SKM-1 (cell line): ENCODE measurements around the gene C1QTNF12.
"Not testable (repeated sequence)": the region's sequence is repeated elsewhere in the genome, so short reads cannot be mapped to it uniquely, and the experiment has no call there.

Experiments used
- DNase-seq: peaks from one replicate; lab custom pipeline; 2025; ENCODE audit not compliant: unreplicated experiment; lab: John Stamatoyannopoulos, UW

C1QTNF12 gene

GRCh38 chr1:1259951-1260600, 13.6 kb upstream of the C1QTNF12 start:
- no peak for DNase-seq

DNA sequence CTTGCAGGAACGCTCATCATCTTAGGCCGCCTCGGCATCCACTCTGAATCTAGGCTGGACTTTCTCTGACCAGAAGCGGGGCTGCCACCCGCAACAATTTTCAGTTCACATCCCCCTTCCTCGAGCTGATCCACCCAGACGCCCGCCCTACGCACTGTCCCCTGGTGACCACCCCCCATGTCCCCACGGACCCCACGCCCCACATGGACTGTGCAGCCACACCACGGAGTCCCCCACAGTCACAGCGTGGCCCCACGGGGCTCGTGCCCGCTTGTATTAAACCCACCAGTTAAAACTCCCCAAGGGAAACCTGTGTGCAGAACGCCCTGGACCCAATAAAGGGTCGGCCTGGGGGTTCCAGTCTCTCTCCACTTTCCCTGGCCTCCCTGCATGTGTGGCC, 13.0 kb upstream of the C1QTNF12 start:
- no peak for DNase-seq

DNA sequence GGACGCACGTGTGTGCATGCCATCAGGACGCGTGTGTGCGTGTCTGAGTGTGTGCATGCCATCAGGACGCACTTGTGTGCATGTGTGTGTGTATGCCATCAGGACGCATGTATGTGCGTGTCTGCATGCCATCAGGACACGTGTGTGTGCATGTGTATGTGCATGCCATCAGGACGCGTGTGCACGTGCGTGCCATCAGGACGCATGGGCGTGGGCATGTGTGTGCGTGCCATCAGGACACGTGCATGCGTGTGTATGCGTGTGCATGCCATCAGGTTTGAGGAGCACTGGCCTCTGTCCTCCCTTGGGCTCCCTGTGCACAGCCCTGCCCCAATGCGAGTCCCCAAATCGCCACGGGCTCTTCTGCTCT, 12.6 kb upstream of the C1QTNF12 start:
- DNase-seq = no peak

- DNase-seq = no peak
These were observed 10.7 kb upstream of the C1QTNF12 start for GRCh38 chr1:1256956-1257871.

DNA sequence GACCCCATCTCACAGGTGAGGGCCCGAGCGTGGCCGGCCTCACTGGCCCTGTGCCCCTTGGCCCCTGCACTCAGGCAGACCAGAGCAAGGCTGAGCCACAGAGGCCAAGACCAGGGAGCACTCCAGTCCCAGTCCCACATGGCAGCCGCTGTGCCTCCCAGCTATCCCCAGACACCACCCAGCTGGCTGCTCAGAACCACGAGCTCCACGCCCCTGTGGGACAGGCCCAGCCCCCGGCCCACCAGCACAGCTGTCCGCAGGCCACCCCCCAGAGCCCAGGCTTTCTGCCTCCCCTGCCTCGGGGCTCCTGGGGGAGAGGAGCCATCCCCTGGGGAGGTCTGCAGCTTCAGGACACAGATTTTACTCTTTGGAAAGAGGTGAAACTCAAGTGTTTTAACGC, 9.1 kb upstream of the C1QTNF12 start:
- DNase-seq = no peak

DNA sequence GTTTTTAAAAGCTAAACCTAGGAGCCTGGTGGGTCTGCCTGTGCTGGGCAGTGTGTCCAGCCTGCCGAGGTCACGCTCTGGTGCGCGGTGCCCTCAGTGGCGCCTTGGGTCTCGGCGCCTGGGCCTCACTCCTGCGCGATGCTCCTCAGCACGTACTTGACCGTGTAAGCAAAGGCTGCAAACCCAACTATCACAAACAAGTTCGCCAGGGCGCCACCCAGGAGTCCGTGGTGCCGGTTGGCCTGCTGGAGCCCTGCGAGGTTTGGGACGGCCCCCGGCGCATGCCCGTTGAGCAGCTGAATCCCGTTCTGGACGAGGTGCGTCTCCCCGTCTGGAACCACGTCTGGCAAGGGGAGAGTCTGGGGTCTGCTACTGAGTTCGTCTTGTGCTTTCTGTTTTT, 8.6 kb upstream of the C1QTNF12 start:
- DNase-seq = no peak

- no peak for DNase-seq
These were observed 8.1 kb upstream of the C1QTNF12 start for GRCh38 chr1:1254667-1254998.

GRCh38 chr1:1253972-1254666, 7.6 kb upstream of the C1QTNF12 start:
- DNase-seq = no peak

- DNase-seq = no peak
These were observed 6.8 kb upstream of the C1QTNF12 start for GRCh38 chr1:1253314-1253713.

- no peak for DNase-seq
These were observed 4.3 kb upstream of the C1QTNF12 start for GRCh38 chr1:1250786-1251284.

DNA sequence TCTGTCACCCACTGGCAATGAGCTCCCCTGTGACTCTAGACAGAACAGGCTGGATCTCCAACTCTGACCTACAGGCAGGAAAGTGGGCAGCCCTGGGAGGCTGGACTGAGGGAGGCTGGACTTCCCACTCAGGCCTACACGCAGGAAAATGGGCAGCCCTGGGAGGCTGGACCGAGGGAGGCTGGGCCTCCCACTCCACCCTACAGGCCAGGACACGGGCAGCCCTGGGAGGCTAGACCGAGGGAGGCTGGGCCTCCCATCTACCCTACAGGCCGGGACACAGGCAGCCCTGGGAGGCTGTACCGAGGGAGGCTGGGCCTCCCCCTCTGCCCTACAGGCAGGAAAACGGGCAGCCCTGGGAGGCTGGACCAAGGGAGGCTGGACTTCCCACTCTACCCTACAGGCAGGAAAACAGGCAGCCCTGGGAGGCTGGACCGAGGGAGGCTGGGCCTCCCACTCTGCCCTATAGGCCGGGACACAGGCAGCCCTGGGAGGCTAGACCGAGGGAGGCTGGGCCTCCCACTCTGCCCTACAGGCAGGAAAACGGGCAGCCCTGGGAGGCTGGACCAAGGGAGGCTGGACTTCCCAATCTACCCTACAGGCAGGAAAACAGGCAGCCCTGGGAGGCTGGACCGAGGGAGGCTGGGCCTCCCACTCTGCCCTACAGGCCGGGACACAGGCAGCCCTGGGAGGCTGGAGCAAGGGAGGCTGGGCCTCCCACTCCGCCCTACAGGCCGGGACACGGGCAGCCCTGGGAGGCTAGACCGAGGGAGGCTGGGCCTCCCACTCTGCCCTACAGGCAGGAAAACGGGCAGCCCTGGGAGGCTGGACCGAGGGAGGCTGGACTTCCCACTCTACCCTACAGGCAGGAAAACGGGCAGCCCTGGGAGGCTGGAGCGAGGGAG, 1.7 kb upstream of the C1QTNF12 start:
- not testable (repeated sequence) for DNase-seq

DNA sequence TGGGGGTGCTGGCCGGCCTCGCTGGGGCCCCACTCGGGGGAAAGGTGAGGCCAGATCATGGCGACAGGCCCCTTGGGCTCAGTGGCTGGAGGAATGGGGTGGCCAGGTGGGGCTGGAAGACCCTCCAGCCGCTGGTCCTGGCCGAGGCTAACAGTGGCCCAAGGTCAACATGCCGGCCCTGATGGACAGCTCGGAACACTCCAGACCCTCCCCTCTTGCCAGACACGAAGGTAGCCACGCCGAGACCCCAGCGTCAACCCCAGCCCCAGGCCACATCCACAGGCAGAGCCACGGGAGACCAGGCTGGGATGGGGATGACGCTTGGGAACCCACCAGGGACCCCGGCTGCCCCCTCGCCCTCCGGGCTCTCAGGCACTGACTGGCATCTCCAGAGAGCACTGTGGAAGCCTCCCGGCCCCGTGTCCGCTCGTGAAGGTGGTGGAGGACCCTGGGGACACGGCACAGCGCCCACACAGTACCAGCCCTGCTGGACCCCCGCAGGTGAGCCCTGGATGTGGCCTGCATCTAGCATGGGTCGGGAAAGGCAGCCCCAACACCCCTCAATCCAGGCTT, 905 bp upstream of the C1QTNF12 start:
- DNase-seq = no peak

DNA sequence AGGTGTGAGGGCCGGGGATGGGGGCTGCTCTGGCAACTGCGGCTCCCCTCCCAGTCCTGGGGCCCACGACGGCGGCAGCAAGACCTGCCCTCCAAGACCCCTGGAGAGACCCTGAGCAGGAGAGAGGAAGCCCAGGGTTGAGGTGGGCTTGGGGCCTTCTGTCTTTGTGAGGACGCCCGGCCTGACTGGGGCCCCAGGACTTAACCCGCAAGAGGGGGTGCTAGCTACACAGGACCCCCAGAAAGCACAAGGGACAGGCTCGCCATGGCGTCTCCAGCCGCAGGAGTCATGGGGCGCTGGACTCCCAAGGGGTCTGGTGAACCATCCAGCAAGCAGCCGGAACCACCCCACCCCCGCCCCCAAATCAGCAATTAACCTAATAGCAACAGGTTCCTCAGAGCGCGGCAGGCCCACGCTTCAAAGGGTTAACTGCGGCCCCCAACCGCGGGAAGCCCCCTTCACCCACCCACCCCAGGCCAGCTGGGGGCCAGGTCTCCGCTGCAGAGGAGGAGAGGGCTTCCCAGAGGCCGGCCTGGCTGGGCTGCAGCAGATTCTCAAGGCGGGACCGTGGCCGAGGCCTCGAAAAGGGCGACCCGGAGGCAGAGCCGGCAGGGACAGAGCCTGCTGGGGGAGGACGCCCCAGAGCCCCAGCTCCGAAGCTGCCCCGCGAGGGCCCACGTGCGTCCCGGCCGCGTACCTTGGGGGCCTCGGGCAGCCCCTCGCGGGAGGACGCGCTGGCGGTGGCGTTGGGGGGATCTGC, 525 bp downstream of the C1QTNF12 start:
- DNase-seq = no peak

- DNase-seq = no peak
These were observed 1.2 kb downstream of the C1QTNF12 start for GRCh38 chr1:1245178-1245816.

GRCh38 chr1:1244192-1244811, 2.2 kb downstream of the C1QTNF12 start:
- no peak for DNase-seq

- DNase-seq = no peak
These were observed 2.7 kb downstream of the C1QTNF12 start for GRCh38 chr1:1243807-1244191.

GRCh38 chr1:1243266-1243660, 3.3 kb downstream of the C1QTNF12 start:
- no peak for DNase-seq

DNA sequence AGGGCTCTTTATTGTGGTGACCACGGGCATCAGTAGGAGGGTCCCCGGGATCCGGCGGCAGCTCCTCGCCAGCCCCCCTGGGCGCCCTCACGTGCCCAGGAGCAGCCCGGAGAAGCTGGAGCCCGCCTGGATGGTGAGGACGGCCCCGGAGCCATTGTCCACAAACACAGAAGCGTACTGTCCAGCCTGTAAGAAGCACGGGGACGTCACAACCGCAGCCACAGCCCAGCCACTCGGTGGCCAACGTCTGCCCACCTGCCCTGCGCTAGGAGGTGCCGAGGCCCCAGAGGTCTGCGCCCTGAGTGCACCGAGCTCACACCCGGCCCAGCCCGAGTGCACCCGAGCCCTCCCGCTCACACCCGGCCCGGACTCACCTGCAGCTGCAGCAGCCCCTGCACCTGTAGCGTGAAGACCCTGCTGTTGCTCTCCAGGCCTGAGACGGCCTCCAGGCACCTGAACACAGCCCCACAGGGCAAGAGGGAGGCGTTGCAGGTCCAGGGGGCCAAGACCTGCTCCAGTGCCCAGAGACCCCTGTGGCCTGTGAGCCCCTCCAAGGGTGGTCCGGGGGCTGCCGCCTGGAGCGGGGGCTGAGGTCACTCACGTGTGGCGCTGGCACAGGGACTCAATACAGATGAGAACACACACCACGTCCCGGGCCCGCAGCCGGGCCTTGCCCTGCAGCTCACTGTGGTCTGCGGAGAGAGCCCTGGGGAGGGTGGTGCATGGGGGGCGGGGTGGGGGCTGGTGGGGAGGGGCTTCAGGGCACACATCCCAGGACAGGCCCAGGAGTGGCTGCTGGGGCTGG, 3.9 kb downstream of the C1QTNF12 start:
- DNase-seq = no peak
